Measurements from ENCODE around the gene PEX26.

DNA sequence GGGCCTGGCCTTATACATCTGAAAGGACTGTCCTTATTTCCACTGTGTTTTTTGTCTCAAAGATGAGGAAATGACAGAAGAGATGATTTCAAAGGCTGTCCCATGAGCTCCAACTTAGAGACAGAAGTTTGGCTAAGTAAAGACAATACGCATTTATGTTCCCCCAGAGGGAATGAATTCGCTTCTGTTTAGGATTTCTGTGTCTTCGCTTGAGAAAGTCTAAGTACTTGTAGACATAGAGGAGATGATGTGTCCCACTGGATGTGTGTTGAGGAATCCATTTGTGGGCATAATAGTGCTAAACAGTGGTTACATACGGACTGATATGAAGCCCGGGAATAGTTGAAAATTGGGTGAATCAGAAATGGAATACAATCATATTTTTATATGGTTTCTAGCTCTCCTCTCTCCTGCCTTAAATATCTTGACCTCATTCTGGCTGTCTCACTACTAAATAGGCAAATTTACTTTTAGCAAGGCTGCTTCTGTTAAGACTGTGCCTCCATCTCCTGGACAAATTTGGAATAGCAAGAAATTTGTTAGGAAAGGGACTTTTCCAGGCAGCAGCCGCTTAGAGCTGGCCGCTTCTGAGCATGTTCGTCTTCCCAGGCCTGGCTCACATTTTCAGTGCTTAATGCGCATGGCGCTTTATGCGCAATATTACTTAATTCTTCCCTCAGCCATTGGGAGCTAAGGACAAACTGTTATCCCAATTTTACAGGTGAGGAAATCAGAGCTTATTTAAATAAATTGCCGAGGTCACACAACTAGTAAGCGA lies 1.9 kb upstream of the PEX26 start:
- TF ChIP-seq, protein P1, sequence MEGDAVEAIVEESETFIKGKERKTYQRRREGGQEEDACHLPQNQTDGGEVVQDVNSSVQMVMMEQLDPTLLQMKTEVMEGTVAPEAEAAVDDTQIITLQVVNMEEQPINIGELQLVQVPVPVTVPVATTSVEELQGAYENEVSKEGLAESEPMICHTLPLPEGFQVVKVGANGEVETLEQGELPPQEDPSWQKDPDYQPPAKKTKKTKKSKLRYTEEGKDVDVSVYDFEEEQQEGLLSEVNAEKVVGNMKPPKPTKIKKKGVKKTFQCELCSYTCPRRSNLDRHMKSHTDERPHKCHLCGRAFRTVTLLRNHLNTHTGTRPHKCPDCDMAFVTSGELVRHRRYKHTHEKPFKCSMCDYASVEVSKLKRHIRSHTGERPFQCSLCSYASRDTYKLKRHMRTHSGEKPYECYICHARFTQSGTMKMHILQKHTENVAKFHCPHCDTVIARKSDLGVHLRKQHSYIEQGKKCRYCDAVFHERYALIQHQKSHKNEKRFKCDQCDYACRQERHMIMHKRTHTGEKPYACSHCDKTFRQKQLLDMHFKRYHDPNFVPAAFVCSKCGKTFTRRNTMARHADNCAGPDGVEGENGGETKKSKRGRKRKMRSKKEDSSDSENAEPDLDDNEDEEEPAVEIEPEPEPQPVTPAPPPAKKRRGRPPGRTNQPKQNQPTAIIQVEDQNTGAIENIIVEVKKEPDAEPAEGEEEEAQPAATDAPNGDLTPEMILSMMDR (IDR thresholded peaks at IDR 0.05; ENCODE audit: low read depth, low read length, missing input control), result peak; percentile 96
- TF ChIP-seq REST (IDR thresholded peaks at IDR 0.05) (peak; percentile 48), SP1 (IDR thresholded peaks at IDR 0.05) (peak; percentile 69), TAF1 (conservative IDR thresholded peaks at IDR 0.05) (no peak), RAD21 (IDR thresholded peaks at IDR 0.05) (peak; percentile 99 to 100), YY1 (IDR thresholded peaks at IDR 0.05) (peak; percentile 91), ZBTB33 (IDR thresholded peaks at IDR 0.05) (peak; percentile 26), MAX (IDR thresholded peaks at IDR 0.05) (peak; percentile 68), EGR1 (IDR thresholded peaks at IDR 0.05; ENCODE audit: low read depth in 2 of 2) (no peak), GABPA (IDR thresholded peaks at IDR 0.05 in 1 of 2, conservative IDR thresholded peaks at IDR 0.05 in 1 of 2) (no peak), HNF4A (conservative IDR thresholded peaks at IDR 0.05) (peak; percentile 44 to 56)
- TF ChIP-seq, protein P2, sequence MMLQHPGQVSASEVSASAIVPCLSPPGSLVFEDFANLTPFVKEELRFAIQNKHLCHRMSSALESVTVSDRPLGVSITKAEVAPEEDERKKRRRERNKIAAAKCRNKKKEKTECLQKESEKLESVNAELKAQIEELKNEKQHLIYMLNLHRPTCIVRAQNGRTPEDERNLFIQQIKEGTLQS (IDR thresholded peaks at IDR 0.05), result peak; percentile 24

All from liver (tissue), 3 donors.